ENCODE results near the gene ATN1.

DNA sequence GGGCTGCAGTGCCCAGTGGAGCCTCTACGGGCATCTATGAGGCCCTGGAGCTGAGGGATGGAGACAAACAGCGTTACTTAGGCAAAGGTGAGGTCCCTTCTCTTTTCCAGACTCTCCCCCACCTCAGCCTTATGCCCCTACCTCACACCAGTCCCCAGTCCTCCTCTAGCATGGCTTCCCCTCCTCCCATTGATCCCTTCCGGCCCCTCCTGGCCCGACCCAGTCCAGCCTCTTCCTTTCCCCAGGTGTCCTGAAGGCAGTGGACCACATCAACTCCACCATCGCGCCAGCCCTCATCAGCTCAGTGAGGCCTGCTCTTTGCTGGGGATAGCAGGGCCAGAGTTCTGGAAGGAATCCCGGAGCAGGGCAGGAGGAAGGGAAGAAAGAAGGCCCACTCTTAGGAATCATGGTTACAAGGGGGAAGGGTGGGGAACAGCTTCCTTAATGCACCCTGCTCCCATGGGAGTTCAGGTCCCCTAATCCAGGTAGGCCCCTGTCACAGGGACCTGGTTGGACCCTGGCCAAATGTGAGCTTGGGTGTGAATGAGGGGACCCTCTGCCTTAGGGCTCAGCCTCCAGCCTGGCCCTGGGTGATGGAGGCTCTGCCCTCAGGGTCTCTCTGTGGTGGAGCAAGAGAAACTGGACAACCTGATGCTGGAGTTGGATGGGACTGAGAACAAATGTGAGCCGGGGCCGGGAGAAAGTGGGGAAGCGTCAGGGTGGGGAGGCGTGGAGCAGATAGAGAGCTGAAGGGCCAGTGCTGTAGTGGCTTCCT is 11.1 kb upstream of the ATN1 start:
- no peak for TF ChIP-seq CTCF (IDR thresholded peaks at IDR 0.05; ENCODE audit: borderline replicate concordance, extremely low read depth, low read length, poor library complexity, severe bottlenecking)
- TF ChIP-seq EZH2 (IDR thresholded peaks at IDR 0.05; ENCODE audit: borderline replicate concordance, low read depth, low read length, severe bottlenecking) = no peak

All from DND-41 (cell line).